Measurements from ENCODE around the gene HLA-DQB2.
"Not testable (repeated sequence)": the region's sequence is repeated elsewhere in the genome, so short reads cannot be mapped to it uniquely, and the experiment has no call there.

HLA-DQB2 gene

GRCh38 chr6:32763421-32763820, at the start of gene HLA-DQB2:
HLA-DQB2 (minus strand) TSS chr6:32763532; CDS start chr6:32763470, 62 bp downstream.
- no peak within 1 kb of the TSS for H3K4me3 ChIP-seq (replicated peaks in 1 of 2; ENCODE audit: low read depth in 2 of 2, low read length in 2 of 2)
- TF ChIP-seq CTCF (IDR thresholded peaks at IDR 0.05; ENCODE audit: low read depth, low read length): no peak
- peak; percentile 5 to 17 for DNase-seq (ENCODE audit: low read depth in 2 of 2)

DNA sequence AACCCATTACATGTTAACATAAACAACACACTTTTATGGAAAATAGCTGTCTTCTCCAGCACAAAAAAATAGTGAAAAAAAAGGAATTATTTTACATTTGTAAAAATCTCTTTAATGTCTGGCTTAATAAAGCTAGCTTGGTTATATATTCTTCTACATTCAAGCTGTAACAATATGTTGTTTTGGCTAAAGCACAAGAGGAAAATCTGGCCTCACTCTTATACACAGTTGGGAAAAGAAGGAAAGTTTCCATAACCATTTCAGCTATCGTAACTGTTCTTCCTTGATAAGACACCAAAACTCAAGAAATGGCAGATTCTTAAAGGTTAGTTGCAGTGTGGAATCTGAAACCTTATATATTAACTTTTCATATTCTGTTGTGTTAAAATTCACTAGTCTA, 45.8 kb upstream of the HLA-DQB2 start:
- DNase-seq (ENCODE audit: low read depth in 2 of 2): no peak
- no peak overlapping the region for H3K4me3 ChIP-seq (replicated peaks in 1 of 2; ENCODE audit: low read depth in 2 of 2, low read length in 2 of 2)
- TF ChIP-seq CTCF (IDR thresholded peaks at IDR 0.05; ENCODE audit: low read depth, low read length): no peak

DNA sequence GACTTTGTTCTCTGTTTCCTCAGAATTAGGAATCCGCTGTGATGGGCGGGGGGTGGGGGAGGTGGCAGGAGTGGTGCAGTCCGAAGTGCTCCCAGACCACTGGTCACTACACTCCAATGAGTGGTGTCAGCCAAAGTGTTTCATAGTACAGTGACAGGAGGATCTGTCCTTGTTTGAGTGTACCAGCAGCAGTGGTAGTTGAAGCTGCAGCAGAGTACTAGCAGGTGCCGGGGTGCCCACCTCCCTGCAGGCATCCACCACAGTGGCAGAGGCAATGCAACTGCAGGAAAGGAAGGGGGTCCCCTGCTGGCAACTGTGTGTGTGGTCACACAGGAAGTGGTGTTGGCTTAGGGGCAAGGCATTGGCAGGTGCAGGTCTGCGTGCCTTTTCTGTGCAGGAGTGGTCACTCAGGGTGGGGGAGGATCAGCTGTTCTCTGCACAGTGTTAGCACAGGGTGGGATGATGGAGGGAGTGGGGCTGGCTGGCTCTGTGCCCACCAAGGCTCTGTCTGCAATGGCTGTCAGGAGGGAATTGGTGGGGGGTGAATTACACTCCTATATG, 43.8 kb upstream of the HLA-DQB2 start:
- no peak overlapping the region for H3K4me3 ChIP-seq (replicated peaks in 1 of 2; ENCODE audit: low read depth in 2 of 2, low read length in 2 of 2)
- TF ChIP-seq CTCF (IDR thresholded peaks at IDR 0.05; ENCODE audit: low read depth, low read length): no peak
- DNase-seq (ENCODE audit: low read depth in 2 of 2): no peak

DNA sequence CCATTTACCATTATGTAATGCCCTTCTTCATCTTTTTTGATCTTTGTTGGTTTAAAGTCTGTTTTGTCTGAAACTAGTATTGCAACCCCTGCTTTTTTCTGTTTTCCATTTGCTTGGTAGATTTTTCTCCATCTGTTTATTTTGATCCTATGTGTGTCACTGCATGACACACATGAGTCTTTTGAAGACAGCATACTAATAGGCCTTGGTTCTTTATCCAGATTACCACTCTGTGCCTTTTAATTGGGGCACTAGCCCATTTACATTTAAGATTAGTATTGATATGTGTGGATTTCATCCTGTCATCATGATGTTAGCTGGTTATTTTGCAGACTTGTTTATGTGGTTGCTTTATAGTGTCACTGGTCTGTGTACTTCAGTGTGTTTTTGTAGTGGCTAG, 42.1 kb upstream of the HLA-DQB2 start:
- H3K4me3 ChIP-seq (replicated peaks in 1 of 2; ENCODE audit: low read depth in 2 of 2, low read length in 2 of 2); DNase-seq (ENCODE audit: low read depth in 2 of 2): not testable (repeated sequence)

- DNase-seq (ENCODE audit: low read depth in 2 of 2): no peak
- no peak overlapping the region for H3K4me3 ChIP-seq (replicated peaks in 1 of 2; ENCODE audit: low read depth in 2 of 2, low read length in 2 of 2)
- no peak for TF ChIP-seq CTCF (IDR thresholded peaks at IDR 0.05; ENCODE audit: low read depth, low read length)
Measured at GRCh38 chr6:32803416-32803815, 40.1 kb upstream of the HLA-DQB2 start.

DNA sequence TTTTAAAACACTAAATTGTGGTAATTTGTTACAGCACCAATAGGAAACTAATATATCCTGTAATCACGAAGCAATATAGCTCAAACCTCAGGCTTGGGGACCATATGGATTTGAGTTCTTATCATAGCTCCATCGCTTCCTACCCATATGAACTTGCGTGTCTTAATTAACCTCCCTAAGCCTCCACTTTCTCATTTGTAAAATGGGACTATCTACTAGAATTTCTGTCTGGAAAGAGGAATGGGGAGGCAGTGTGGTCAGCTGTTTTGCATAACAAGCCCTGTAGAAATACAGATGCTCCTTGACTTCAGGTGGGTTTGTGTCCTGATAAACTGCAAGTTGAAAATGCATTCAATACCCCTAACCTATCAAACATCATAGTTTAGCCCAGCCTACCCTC, 36.4 kb upstream of the HLA-DQB2 start:
- DNase-seq (ENCODE audit: low read depth in 2 of 2): no peak
- no peak overlapping the region for H3K4me3 ChIP-seq (replicated peaks in 1 of 2; ENCODE audit: low read depth in 2 of 2, low read length in 2 of 2)
- TF ChIP-seq CTCF (IDR thresholded peaks at IDR 0.05; ENCODE audit: low read depth, low read length): no peak

DNA sequence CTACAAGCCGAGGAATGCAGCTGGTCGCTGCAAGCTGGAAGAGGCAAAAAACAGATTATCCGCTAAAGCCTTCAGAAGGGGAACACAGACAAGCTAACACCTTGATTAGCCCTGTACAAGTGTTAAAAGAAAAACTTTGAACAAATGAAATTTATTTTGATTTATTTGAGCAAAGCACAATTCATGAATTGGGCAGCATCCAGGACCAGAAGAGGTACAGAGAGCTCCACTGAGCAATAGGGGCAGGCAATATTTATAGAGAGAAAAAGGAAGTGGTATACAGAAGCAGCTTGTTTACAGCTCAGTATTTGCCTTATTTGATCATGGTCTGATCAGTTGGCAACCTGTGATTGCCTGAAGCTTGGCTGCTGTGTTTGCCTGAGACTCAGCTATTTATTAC, 35.8 kb upstream of the HLA-DQB2 start:
- H3K4me3 ChIP-seq (replicated peaks in 1 of 2; ENCODE audit: low read depth in 2 of 2, low read length in 2 of 2): no peak overlapping the region
- TF ChIP-seq CTCF (IDR thresholded peaks at IDR 0.05; ENCODE audit: low read depth, low read length): no peak
- DNase-seq (ENCODE audit: low read depth in 2 of 2): no peak

Measured in cardiac fibroblast (primary cell).